ENCODE data around the gene PBX1.

The PBX1 gene

GRCh38 chr1:164569241-164569640, 10.3 kb downstream of the PBX1 start:
- TF ChIP-seq, protein P1, sequence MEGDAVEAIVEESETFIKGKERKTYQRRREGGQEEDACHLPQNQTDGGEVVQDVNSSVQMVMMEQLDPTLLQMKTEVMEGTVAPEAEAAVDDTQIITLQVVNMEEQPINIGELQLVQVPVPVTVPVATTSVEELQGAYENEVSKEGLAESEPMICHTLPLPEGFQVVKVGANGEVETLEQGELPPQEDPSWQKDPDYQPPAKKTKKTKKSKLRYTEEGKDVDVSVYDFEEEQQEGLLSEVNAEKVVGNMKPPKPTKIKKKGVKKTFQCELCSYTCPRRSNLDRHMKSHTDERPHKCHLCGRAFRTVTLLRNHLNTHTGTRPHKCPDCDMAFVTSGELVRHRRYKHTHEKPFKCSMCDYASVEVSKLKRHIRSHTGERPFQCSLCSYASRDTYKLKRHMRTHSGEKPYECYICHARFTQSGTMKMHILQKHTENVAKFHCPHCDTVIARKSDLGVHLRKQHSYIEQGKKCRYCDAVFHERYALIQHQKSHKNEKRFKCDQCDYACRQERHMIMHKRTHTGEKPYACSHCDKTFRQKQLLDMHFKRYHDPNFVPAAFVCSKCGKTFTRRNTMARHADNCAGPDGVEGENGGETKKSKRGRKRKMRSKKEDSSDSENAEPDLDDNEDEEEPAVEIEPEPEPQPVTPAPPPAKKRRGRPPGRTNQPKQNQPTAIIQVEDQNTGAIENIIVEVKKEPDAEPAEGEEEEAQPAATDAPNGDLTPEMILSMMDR (IDR thresholded peaks at IDR 0.05; ENCODE audit: low read depth, low read length, missing control alignments): no peak
- no peak overlapping the region for H3K4me3 ChIP-seq (ENCODE audit: low read depth, low read length)
- in situ Hi-C loops (cut with HindIII; ENCODE audit: low sequenced_read_pairs): loop anchor here (10.0 kb wide), 1 partner anchor 196 kb away; no protein-coding TSS in a partner anchor
- DNase-seq (ENCODE audit: low read depth): no peak

- TF ChIP-seq, protein P1 (IDR thresholded peaks at IDR 0.05; ENCODE audit: low read depth, low read length, missing control alignments): no peak
- in situ Hi-C loops (cut with HindIII; ENCODE audit: low sequenced_read_pairs): loop anchor here (10.0 kb wide), 1 partner anchor 195 kb away; no protein-coding TSS in a partner anchor
- H3K4me3 ChIP-seq (ENCODE audit: low read depth, low read length): no peak overlapping the region
Measured at GRCh38 chr1:164569866-164570265, 10.9 kb downstream of the PBX1 start.

DNA sequence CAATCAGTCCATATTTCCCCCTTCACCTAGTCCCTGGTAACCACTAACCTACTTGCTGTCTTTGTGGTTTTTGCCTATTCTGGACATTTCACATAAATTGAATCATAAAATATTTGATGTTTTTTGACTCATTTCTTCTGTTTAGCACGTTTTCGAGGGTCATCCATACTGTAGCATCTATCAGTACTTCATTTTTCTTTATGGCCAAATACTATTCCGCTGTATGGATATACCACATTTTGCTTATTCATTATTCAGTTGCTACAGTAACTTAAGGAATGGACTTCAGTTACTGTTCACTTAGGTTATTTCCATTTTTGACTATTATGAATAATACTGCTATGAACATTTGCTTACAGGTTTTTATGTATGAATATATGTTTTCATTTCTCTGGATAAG, 12.3 kb downstream of the PBX1 start:
- in situ Hi-C loops (cut with HindIII; ENCODE audit: low sequenced_read_pairs): no loop called here
- TF ChIP-seq, protein P1 (IDR thresholded peaks at IDR 0.05; ENCODE audit: low read depth, low read length, missing control alignments): no peak
- H3K4me3 ChIP-seq (ENCODE audit: low read depth, low read length): no peak overlapping the region
- no peak for DNase-seq (ENCODE audit: low read depth)

More at GRCh38 chr1:164569866-164570265, 10.9 kb downstream of the PBX1 start:
- no peak for DNase-seq (ENCODE audit: low read depth)

DNA sequence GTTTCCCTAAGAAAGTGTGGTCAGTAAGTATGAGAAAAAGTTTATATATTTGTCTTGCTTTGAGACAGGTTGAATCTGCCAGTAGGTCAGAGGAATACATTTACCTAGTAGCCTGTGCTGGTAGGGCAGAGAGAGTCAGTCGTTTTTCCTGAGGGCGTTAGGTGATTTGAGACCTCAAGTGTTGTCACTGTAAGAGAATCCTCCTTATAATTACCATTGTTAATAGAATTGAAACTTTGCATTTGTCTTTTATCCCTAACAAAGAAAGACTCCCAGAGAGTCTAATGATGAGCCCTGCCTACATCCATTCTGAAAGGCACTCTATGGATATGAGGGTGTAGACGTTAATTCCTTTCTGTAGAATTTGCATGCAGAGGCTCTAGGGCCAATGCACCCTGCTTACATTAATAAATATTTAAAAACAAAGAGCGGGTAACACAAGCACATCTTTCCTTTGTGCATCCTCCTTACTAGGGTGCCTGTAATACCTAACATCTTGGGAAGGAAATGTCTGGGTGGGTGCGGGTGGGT, 16.4 kb downstream of the PBX1 start:
- TF ChIP-seq, protein P1 (IDR thresholded peaks at IDR 0.05; ENCODE audit: low read depth, low read length, missing control alignments): no peak
- in situ Hi-C loops (cut with HindIII; ENCODE audit: low sequenced_read_pairs): no loop called here
- no peak overlapping the region for H3K4me3 ChIP-seq (ENCODE audit: low read depth, low read length)
- no peak for DNase-seq (ENCODE audit: low read depth)

DNA sequence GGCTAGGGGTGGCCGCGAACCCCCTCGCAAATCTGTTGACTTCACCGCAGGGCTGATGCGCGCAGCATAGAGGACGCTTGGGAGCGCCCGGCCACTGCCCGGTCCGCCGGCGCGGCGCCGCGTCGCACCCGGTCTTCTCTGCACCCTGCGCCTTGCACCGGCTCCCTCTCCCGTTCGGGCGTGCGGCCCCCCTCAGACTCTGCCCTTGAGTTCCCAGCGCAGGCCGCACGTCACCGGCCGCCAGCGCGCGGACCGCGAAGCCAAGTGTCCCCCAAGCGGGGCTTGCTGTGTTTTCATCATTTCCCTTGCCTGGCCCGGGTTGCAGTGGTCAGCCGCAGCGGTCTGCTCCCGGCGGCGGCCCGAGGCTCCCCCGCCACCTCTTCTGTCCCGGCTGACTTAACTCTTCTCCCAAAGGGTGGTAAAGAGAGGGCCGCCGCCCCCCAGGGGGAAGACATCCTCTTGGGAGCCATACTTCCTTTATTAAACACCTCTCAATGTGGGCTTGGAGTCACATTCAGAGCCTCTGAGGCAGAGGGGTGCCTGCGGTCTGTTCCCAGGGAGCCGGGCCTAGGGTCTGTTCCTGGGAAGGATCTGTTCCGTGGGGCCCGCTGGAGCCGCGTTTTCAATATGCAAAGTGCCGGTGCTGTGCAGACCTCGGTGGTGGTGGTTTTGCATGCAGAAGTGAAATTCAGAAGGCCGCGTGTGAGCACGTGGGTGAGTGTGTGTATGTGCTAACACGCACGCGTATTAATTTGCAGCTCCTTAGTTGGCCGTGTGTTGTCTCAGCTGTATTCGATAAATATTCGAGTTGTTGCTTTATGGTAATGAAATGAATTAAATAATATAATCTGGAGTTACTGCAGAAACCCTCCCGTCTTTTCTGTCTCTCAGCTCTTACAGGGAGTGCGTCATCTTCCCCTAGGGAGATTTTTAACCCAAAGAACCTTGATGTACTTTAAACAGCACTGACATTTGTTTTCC, 17.6 kb downstream of the PBX1 start:
- in situ Hi-C loops (cut with HindIII; ENCODE audit: low sequenced_read_pairs): no loop called here
- TF ChIP-seq, protein P1 (IDR thresholded peaks at IDR 0.05; ENCODE audit: low read depth, low read length, missing control alignments): no peak
- no peak for DNase-seq (ENCODE audit: low read depth)
- H3K4me3 ChIP-seq (ENCODE audit: low read depth, low read length): peak overlapping the region; percentile 16

GRCh38 chr1:164577291-164577690, 18.3 kb downstream of the PBX1 start:
- TF ChIP-seq, protein P1 (IDR thresholded peaks at IDR 0.05; ENCODE audit: low read depth, low read length, missing control alignments): no peak
- no peak overlapping the region for H3K4me3 ChIP-seq (ENCODE audit: low read depth, low read length)
- in situ Hi-C loops (cut with HindIII; ENCODE audit: low sequenced_read_pairs): no loop called here
- no peak for DNase-seq (ENCODE audit: low read depth)
